HepG2 (cell line): Measurements from ENCODE around the gene PRM2. TPM values are rescaled to one million over a fixed set of nuclear protein-coding genes. Genes with fewer than 3 reads are reported as not detected.

Experiments
- CREM ChIP-seq, 2 experiments: sonication (generic) in 1 of 2; formaldehyde crosslinking in 1 of 2; IDR thresholded peaks; 2 replicates each; pipeline versions ENCODE4 v1.4.0 to v1.6.1; 2016 to 2020; ENCODE audit warnings: antibody characterized with exemption in 1 of 2, mild to moderate bottlenecking in 1 of 2, missing genetic modification reagents in 1 of 2
- E2F2 ChIP-seq: sonication (generic); formaldehyde crosslinking; IDR thresholded peaks from 2 replicates; pipeline ENCODE4 v1.4.0; 2020; ENCODE audit warnings: missing genetic modification reagents, borderline replicate concordance
- HNF4A ChIP-seq: sonication (generic); formaldehyde crosslinking; IDR thresholded peaks from 2 replicates; pipeline ENCODE4 v1.4.0; 2020; ENCODE audit warnings: missing genetic modification reagents
- JUN ChIP-seq: sonication (generic); formaldehyde crosslinking; IDR thresholded peaks from 2 replicates; pipeline ENCODE4 v1.4.0; 2020; ENCODE audit warnings: mild to moderate bottlenecking, missing genetic modification reagents
- PATZ1 ChIP-seq: sonication (generic); formaldehyde crosslinking; IDR thresholded peaks from 2 replicates; pipeline ENCODE4 v1.4.0; 2020; ENCODE audit warnings: missing genetic modification reagents
- REPIN1 ChIP-seq: sonication (generic); formaldehyde crosslinking; IDR thresholded peaks from 2 replicates; pipeline ENCODE4 v1.8.0; 2022; ENCODE audit warnings: missing genetic modification reagents, low read depth, mild to moderate bottlenecking, borderline replicate concordance
- RORA ChIP-seq: sonication (generic); formaldehyde crosslinking; IDR thresholded peaks from 2 replicates; pipeline ENCODE4 v1.5.0; 2020; ENCODE audit warnings: mild to moderate bottlenecking, missing genetic modification reagents, moderate library complexity
- THAP8 ChIP-seq: sonication (generic); formaldehyde crosslinking; IDR thresholded peaks from 2 replicates; pipeline ENCODE4 v1.5.1; 2020; ENCODE audit warnings: missing genetic modification reagents, mild to moderate bottlenecking, borderline replicate concordance
- ZMAT5 ChIP-seq: sonication (generic); formaldehyde crosslinking; IDR thresholded peaks from 2 replicates; pipeline ENCODE4 v1.5.0; 2020; ENCODE audit warnings: mild to moderate bottlenecking, low read depth, missing genetic modification reagents, borderline replicate concordance
- ZNF205 ChIP-seq: IDR thresholded peaks from 2 replicates; pipeline ENCODE4 v1.6.1; 2018; ENCODE audit warnings: missing biosample characterization, missing genetic modification reagents
- ZNF512B ChIP-seq: sonication (generic); formaldehyde crosslinking; IDR thresholded peaks from 2 replicates; pipeline ENCODE4 v1.5.1; 2020; ENCODE audit warnings: missing genetic modification reagents, mild to moderate bottlenecking, borderline replicate concordance
- ZNF687 ChIP-seq: sonication (generic); formaldehyde crosslinking; IDR thresholded peaks from 2 replicates; pipeline ENCODE4 v1.5.1; 2020; ENCODE audit warnings: mild to moderate bottlenecking, missing genetic modification reagents, moderate library complexity
- ZNF704 ChIP-seq: sonication (generic); formaldehyde crosslinking; IDR thresholded peaks from 2 replicates; pipeline ENCODE4 v1.8.1; 2023; ENCODE audit warnings: mild to moderate bottlenecking, inconsistent platforms, moderate library complexity, missing genetic modification reagents, borderline replicate concordance
- ZSCAN29 ChIP-seq: sonication (generic); formaldehyde crosslinking; conservative IDR thresholded peaks from 2 replicates; pipeline ENCODE4 v1.4.0; 2020; ENCODE audit warnings: mild to moderate bottlenecking, missing genetic modification reagents
- polyA plus RNA-seq, 8 experiments: library from polyadenylated mRNA; depleted of rRNA in 3 of 8; stranded (reverse) in 7 of 8; unstranded in 1 of 8; fragments of >200 nt; fragmentation: Illumina TruSeq in 4 of 8; extraction: Trizol in 4 of 8; gene quantifications; 2 replicates each; pipeline versions ENCODE4 v1.2.1 to v1.2.3, GENCODE V29; 2011 to 2016; ENCODE audit warnings: low read depth in 4 of 8, missing spikeins in 1 of 8, mixed read lengths in 1 of 8; ENCODE audit not compliant: insufficient read depth in 1 of 8
- total RNA-seq, 5 experiments: library from RNA; depleted of rRNA; stranded (reverse); fragments of >200 nt; fragmentation: Illumina TruSeq; extraction: Trizol; gene quantifications; 2 replicates each; pipeline ENCODE4 v1.2.3, GENCODE V29; 2016; ENCODE audit warnings: low read depth in 1 of 5

PRM2 gene
- total and polyA plus RNA-seq, 2 of the 13 experiments (the other 11 are each of a cell fraction or from before 2014, with no cell fraction given): 0.54 TPM; not detected in 1

- TF ChIP-seq ZNF512B (CRISPR knock-in tag) (no peak), JUN (CRISPR knock-in tag) (no peak), ZMAT5 (no peak), RORA (CRISPR knock-in tag) (no peak), ZNF205 (no peak), HNF4A (CRISPR knock-in tag) (no peak), ZNF704 (no peak), CREM (IDR thresholded peaks at IDR 0.05) (no peak), CREM (CRISPR knock-in tag; IDR thresholded peaks at IDR 0.05) (no peak), REPIN1 (no peak), THAP8 (CRISPR knock-in tag) (no peak), PATZ1 (CRISPR knock-in tag) (no peak), E2F2 (0 out of 2 replicates have a peak, but pooled peaks have one; percentile 30), ZNF687 (CRISPR knock-in tag) (peak; percentile 48), ZSCAN29 (CRISPR knock-in tag) (no peak)
These were observed 49.3 kb upstream of the PRM2 start (continued) for GRCh38 chr16:11325404-11326083.
